NCI-H1930 (cell line): Measurements from ENCODE around the gene PPP1R15B.

ENCODE experiments used
- DNase-seq, 2 experiments: peaks; one replicate each; lab custom pipeline; 2025; lab: John Stamatoyannopoulos, UW

Gene PPP1R15B

DNA sequence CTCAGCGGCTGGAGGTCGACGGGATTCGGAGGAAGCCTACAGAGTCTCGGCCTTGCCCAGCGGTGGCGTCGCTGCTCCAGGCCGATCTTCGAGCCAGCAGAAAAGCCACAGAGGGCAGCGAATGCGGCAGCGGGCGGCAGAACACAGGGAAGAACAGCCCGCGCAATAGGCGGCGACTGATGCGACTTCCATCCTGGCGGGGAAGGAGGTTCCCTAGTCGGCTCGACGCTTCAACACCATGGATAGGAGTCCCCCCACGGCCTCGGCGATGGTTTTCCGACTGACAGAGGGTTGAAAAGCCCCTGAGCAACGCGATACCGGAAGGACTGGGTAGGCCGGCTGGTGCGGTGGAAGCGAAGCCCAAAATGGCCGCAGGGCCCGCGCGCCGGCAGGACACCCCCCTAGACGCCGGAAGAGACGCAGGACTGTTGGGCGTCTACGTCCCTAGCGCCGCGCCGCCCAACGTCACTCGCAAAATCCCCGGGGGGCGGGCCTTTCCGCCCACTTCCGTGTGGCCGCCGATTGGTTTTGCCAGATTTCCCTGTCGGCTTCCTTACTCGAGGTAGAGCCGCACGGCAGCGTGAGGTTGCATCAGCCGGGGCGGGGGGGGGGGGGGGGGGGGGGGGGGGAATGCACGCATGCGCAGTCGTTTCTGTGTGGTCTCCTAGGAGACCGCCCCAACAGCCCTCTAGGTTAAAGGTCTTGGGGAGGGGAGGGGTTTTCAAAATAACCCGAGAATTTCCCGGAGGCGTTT is at the start of gene PPP1R15B:
TSS of gene PPP1R15B (minus strand) at position 367 of the 754 bp plus-strand sequence. CDS start 406 bp downstream, outside the sequence.
- DNase-seq = peak; percentile 97 to 98

DNA sequence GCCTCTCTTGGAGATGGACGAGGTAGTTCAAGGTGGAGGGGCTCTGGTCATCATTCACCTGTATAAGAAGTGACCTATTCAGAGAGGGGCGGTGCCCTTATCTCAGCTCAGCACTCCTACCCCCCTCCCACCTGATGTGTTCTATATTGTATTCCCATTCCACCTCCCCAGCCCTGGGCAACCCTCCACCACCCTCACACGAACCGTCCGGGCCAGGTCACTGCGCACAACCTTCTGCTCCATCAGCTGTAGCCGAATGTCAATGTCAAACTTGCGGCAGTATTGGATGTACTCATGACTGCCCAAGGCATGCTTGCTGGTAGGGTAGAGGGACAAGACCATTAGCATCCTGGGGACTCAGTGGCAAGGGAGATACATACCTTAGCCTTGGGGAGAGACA is 48.7 kb upstream of the PPP1R15B start:
- DNase-seq = no peak

DNA sequence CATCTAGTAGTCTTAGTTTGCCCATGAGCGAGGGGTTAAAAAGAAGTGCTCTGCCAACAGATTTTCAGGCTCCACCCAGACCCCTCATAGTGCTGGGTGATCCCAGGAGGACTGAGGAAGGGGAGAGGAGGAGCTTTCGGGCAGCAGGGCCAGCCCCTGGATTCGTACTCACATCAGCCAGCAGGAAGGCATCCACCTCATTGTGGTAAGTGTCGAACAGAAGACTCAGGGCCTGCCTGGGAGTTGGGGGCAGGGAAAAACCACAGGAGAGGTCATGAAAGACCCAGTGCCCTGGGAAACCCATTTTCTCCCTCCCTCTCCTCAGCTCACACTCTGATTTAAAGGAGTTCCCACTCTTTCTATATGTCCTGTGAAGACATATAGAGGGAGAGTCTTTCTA is 48.1 kb upstream of the PPP1R15B start:
- DNase-seq = no peak

DNA sequence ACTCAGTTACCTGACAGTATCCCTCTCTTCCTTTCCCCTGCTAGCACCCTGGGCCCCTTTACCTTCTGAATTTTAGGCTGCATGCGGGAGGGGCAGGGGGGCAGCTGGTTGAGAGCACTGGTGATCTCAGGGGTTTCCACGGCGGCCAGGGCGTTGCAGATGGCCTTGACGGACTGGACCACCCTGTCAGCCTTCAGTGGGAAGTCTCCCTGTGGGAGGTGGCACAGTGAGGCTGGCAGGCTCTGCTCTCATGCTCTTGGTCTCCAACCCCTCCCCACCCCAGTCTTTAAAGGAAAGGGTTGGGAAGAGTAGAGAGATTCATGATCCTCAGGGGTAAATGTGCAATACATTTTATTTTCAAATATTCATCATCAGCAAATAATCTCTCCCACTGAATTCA is 46.0 kb upstream of the PPP1R15B start:
- no peak for DNase-seq

DNA sequence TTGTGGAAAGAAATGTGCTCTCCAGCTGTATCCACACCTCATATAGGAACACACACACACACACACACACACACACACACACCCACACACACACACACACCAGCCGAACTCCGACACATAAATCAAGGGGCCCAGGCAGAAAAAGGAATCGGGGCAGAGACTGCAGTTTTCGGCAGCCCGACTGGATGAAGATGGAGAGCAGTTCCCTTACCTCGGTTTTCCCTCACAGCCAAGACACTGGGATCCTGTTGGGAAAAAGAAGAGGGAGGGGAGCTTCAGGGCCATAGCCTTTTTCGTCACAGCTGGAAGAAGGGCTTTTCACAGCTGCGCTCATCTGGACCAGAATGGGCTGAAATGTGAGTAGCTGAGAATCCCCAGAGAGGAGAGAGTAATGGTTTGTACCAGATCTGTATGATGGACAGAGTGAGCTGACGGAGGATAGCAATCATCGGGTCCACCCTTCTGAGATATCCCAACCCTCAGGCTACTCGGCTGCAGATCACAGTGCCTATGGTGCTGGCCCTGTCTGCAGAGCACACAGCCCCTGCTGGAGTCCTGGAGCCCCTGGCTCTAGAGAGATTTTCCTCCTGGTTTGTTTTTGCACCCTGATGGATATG is 45.3 kb upstream of the PPP1R15B start:
- no peak for DNase-seq

DNA sequence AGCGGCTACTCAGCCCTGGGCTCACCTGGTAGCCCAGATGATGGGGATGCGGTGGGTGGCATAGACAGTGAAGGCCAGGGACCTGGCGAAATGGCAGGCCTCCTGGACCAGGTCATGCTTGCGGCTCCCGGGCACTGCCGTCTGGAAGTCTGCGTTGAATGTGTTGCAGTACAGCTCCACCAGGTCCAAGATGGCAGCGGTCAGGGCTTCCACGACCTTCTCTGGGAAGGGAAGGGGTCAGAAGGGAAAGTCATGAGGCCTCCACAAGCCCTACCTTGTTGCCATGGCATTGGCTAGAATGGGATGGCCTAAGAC is 44.2 kb upstream of the PPP1R15B start:
- no peak for DNase-seq

DNA sequence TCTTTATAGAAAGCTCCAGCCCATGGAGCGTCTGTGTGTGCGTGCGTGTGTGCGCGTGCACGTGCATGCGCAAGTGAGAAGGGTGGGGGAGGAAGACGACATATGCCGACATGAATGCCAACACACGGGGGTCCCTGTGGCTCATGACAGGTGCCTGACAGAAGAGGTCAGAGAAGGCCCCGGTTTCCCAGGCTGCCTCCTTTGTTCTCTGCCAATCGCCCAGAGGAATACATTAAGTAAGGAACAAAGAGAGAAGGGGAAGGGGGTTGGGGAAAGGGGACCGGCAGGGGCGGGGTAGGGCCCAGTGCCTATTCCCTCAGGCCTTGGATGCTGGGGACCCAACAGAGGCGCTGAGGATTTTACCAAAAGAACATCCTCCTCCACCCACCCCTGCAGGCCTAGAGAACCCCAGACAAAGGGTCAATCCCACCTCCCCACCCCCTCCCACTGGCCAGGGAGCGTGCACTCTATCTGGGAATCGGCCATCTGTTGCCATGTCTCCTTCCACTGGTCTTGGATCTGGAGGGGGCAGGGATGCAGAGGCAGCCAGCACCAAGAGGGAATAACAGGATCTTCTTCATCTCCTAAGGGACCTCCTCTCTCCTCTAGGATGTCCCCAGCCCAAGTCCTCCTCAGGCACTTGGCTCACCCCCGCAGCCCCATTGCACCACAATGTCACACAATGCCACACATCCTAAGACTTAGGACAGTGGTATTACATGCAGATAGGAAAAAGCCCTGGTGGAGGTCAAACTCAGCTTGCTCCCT is 43.6 kb upstream of the PPP1R15B start:
- no peak for DNase-seq

DNA sequence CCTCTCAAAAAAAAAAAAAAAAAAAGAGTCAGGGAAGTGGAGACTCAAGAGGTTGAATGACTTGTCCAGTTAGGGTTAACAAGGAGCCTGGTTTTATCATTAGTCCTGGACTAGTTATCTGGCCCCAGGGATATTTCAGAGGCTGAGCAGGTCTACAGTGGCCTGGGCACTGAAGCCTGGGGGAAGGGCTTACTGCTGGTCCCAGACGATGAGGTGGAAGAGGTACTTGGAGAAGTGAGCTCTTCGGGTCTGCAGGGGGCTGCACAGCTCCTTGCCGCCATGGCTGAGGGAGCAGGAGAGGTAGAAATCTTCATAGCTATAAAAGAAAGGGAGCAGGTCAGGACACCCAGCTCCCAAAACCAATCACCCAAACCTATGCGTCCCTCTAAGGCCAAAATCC is 42.9 kb upstream of the PPP1R15B start:
- no peak for DNase-seq

DNA sequence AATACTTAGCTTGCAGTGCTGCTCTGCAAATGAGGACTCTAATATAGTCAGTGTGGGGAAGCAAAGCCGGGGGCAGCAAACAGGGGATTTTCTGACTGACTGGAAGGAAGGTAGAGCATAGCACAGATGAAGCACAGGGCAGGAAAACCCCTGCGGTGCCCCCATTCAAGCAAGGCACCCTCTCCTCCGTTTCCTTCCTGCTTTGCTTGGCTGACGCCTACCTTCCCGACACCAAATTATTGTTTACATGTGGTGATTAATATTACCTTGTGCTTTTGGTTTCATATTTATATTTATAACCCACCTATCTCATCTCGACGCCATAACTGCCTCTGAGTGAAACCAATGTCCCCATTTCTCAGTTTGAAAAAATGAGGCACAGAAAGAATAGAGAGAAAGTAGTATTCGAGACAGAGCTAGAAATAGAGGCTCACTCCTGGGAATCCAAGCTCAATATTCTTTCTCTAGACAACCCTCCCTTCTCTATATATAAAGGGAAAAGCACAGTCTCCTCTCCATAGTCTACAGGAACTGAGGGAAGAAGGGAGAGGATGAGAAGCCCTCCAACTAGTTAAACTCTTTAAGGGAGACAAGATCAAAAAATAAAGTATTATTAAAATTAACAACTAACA is 41.6 kb upstream of the PPP1R15B start:
- DNase-seq = no peak

DNA sequence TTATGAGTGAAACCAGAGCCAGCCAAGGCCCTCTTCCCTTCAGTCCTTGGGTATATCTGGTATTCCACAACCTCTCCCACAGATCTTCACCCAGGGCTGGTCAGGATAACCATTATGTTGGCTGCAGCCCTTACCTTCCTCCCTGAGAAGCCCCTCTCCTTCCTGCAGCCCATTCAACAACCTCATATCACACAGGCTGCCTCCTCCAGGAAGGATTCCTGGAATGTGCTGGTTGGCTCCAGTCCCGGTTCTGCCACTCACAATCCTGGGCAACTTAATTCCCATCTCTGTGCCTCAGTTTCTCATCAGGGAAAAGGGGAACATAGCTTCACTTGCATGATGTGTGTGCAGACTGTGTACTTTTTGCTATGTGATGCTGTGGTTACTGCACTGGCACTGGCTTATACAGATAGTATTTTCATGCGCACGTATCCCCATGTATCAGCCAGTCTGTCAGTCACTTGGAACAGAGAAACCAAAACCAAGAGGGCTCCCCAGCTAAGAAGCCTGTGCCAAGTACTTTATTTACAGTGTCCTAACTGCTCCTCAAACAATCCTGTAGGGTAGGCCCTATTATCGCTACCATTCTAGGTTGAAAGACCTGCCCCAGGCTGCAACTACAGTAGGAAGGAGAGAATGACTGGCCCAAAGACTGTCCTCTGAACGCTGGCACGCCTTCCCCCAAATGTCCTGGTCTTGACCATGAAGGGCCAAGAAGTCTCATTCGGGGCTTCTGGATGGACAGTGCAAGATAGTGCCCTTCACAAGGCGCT is 39.9 kb upstream of the PPP1R15B start:
- DNase-seq = no peak

DNA sequence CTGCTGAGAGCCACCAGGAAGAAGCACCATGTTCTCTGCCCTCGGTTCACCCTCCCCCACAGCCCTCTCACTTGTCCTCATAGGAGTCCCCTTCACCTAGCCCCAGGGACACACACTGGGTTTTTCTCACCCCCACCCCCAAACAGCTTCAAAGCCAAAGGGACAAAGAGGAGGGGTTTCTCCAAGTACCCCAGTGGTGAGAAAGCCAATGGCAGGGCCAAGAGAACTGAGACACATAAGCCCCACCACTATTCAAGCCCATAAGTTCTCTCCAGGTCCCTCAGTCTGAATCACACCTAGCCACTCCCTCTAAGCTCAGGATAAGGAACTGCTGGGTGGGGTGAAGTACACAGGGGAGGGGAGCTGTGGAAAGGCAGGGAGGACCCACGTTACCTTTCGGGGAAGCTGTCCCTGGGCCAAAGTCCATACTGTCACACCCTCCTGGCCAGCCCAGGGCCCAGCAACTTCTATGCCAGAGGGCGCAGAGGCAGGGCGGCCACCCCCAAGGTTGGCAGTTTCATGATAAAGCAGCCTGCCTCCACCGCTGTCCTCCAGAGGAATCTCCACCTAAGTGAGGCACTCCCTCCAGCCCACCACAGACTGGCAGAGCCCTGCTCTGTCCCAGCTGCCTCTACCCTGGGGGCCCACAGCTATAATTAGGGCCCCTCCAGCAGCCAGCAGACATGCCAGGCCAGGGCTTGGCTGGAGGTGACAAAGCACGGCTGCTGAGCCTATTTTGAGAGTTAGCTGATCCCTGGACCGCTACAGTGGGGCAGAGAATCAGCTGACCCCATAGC is 39.0 kb upstream of the PPP1R15B start:
- no peak for DNase-seq

DNA sequence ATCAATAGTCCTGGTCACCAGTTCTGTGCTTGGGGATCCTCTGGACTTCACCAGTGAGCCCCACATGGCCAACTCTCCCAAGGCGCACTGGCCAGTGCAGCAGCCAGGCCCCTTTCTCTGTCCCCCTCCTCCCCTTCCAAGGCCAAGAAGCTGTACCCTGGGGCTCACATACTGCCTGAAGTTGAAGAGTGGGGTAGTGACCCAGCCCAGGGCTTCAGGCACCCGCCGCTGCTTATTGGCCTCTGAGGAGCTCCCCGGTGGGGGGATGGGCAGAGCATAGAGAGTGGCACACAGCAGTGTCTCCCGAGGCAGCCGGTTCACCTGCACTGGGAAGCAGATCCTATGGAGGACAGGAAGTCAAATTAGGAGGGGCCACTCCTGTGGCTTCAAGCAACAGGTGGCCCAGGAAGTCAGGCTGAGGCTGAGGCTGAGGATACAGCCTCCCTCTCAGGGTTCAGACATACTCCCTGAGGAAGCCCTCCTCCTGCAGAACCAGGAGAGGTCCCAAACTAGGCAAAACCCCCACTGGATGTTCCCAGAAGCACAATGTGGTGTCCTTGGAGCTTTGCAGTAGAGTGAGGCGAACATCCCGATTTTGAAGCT is 38.2 kb upstream of the PPP1R15B start:
- no peak for DNase-seq

DNA sequence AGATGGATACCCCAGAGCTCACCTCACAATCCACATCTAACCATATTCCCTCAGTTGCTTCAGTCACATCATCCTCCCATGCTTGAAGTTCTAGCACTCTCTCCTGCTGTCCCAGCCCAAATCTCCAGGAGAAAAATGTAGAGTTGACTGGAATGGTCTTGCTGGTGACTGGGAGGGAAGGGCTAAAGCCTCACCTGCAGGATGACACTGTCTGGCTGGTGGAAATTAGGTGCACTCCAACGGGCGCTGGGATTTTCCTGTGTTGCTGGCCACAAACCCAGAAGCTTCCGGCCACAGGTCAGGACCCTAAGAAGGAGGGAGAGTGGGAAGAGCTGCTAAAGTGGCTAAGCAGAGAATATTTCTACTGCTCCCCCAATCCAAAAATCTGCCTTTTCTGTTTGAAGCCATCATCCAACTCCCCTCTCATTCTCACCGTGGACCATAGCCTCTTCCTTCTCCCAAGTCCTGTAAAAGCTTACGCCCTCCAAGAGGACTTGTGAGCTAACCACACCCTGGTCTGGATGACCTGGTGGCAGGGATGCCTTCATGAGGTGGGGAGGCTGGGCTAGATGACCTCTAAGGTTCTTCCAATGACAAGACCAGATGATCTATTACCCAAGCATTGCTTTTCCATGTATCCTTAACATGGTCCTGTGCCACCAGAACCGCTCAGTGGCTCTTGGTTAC is 37.5 kb upstream of the PPP1R15B start:
- DNase-seq = no peak

DNA sequence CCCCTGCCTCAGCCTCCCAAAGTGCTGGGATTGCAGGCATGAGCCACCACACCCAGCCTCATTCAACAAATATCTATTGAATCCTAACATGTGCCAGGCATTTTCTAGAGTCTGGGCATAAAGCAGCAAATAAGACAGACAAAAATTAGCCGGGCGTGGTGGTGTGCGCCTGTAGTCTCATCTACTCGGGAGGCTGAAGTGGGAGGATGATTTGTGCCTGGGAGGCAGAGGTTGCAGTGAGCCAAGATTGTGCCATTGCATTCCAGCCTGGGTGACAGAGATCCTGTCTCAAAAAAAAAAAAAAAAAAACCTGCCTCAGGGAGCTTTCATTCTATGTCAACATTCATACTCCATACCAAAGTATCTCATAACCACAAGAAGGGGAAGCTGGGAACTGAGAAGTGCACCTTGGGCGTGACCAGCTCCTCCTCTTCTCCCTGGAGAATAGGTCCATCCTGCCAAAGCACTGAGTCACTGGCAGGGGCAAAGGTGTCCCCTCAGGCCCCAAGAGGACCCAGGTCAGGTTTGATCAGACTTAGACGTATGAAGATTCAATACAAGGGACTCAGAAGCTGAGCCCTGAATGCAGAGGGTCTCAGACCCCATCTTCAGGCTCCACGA is 36.8 kb upstream of the PPP1R15B start:
- DNase-seq = no peak

DNA sequence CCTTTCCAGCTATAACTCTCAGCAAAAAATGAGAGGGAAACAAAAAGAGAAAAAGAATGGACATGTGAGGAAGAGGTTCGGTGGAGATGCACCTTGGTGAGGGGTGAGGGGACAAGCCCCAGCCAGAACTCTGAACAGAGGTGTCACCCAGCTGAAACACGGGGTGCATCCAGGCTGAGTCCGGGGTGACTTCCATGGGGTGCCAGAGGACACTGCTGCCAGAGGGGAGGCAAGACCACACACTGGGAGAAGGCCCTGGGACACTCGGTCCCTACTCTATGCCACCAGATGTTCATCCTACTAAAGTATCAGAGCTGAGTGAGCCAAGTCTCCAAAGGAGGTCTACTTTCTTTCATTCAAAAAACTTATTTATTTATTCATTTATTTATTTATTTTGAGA is 36.1 kb upstream of the PPP1R15B start:
- no peak for DNase-seq

DNA sequence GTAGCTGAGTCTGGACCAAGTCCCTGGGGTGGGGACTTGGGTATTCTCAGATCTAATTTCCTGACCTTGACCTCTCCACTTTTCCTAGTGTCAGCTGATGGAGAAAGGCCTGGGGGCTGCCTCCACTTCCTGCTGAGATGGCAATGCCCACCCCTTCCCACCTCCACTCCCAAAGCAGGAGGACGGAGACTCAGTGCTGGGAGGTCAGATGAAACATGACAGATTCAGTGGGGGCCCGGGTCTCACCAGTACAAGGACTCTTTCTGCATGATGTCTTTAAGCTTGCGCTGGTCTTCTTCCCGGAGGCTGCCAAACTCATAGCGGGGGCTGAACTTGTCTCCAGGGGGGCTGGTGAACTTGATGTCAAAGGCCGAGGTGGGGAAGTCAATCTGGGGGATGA is 35.6 kb upstream of the PPP1R15B start:
- no peak for DNase-seq

DNA sequence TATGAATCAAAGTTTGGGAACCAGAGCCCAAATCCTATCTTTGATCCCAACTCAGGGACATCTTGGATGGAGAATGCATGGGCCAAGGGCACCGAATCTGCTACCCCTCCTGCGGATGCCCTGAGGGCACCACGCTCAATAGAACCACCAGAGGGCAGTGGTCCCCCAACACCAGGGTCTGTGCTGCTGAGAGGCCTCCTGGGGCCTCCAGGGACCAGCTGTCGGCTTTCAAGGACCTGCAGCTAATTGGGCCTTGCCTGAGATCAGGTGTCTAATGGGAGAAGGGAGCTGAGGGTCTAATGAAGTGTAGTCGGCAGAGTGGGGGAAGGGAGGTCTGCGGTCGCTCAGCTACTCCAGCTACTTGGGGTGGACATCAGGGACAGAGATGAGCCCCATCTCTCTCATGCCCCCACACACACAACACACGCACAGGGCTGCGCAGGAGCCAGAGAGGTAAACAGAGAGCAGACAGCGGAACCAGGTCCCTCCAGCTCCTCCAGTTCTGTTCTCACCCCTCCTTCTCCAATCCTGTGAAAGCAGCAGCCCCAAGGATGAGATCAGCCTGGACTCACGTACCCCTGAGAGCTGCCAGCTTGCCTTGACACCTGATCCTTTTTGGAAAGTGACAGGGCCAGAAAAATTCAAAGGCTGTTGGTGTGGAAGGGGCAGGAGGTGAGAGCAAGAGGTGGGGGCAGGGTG is 34.9 kb upstream of the PPP1R15B start:
- peak; percentile 45 to 47 for DNase-seq

DNA sequence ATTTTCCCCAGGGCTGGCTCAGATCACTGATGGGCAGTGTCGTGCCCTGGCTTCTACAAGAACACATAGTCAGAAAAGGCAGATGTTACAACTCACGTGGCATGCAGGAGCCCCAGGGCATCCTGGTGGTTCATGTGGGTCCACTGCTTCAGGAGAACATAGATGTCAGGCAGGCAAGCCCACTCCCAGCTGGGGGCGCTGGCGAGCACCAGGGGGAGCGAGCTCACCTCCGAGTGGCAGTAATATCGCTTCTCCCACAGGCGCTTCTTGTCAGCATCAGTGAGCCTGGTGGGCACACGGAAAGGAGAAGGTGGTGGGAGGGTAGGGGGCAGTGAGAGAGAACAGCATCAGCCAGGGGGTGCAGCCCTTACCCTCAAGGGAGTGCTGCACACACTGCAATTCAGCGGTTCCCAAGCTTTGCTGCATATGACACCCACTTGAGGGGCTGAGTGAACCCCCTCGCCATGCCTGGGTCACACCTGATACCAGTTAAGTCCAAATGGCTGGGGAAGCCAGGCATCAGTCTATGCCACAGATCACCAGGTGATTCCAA is 34.3 kb upstream of the PPP1R15B start:
- no peak for DNase-seq
